ENCODE measurements around the gene CABCOCO1.
"Not testable (repeated sequence)": the region's sequence is repeated elsewhere in the genome, so short reads cannot be mapped to it uniquely, and the experiment has no call there.

CABCOCO1 gene

DNA sequence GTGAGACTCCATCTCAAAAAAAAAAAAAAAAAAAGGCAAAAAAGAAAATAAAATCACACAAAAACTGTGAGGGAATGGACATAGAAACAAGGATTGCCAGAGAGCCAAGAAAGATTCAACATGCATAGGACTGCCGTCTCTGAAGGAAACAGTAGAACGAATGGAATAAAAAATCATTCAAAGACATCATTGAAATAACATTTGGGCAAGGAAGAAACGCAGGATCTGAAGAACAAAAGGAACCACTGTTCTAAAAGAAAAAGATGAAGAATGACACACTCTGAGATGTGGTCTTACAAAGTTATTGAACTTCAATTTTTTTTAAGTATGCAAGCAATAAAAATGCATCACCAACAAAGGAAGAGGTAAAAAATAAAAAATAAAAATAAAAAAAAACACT is 57.2 kb downstream of the CABCOCO1 start:
- DNase-seq: no peak

DNA sequence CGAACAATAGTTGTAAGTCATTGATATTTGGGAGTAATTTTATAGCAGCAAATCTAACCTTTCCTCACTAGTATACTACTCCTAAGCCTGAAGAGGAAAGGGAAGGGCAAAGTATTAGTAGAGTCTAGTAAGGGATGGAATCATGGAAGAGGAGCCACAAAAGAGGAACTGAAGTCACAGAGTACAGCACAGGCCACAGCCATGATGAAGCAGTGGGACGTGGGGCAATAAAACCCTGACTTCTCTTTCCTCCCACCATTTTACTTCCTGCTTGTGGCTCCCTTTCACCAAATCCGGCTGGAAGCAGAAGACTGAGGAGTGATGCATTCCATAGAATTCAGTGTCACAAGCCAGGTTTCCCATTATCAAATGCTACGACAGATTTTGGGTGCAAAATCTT is 58.7 kb downstream of the CABCOCO1 start:
- peak; percentile 42 for DNase-seq

DNA sequence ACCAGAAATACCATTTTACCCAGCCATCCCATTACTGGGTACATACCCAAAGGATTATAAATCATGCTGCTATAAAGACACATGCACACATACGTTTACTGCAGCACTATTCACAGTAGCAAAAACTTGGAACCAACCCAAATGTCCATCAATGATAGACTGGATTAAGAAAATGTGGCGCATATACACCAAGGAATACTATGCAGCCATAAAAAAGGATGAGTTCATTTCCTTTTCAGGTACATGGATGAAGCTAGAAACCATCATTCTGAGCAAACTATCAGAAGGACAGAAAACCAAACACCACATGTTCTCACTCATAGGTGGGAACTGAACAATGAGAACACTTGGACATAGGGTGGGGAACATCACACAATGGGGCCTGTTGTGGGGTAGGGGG is 62.5 kb downstream of the CABCOCO1 start:
- DNase-seq: not testable (repeated sequence)

DNA sequence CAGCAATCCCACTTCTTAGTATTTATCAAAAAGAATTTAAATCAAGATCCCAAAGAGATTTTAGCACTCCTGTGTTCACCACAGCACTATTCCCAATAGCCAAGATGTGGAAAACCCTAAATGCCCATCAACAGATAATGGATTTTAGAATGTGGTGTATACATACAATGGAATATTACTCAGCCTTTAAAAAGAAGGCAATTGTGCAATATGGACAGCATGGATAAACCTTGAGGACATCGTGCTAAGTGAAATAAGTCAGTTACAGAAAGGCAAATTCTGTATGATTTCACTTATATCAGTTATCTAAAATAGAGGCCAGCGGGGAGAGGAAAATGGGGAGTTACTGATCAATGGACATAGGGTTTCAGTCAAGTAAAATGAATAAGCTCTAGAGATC is 66.9 kb downstream of the CABCOCO1 start:
- no peak for DNase-seq

DNA sequence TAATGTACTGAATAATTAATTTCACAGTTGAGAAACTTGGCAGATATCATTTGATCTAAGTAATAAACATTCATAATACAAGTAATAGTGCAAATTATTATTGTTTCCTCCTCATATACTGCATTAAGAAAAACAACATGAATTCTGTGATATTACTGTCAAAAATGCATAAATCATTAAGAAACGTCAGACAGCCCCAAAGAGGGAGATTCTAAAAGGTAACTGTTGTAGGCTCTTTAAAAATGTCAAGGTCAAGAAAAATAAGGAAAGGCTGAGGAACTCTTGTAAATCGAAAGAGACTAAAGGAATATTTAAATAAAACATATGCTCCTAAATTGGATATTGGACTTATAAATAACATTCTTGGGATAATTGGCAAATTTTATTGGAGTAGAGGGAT is 67.9 kb downstream of the CABCOCO1 start:
- DNase-seq: no peak

DNA sequence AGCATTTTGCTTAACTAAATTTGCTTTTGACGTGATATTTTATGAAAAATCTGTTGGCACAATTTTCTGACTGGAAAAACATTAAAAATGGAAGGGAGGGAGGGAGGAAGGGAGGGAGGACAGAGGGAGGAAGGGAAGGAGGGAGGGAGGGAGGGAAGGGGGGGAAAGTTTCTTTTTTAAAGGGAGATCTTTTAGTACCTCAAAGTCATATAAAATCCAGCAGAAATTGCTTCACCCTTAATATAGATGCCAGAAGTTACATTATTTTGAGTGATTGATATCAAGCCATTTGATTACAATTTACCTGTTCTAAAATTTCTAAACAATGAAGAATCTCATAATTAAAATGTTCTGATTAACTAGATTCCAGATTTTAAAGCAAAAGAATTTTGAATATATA is 68.9 kb downstream of the CABCOCO1 start:
- no peak for DNase-seq

DNA sequence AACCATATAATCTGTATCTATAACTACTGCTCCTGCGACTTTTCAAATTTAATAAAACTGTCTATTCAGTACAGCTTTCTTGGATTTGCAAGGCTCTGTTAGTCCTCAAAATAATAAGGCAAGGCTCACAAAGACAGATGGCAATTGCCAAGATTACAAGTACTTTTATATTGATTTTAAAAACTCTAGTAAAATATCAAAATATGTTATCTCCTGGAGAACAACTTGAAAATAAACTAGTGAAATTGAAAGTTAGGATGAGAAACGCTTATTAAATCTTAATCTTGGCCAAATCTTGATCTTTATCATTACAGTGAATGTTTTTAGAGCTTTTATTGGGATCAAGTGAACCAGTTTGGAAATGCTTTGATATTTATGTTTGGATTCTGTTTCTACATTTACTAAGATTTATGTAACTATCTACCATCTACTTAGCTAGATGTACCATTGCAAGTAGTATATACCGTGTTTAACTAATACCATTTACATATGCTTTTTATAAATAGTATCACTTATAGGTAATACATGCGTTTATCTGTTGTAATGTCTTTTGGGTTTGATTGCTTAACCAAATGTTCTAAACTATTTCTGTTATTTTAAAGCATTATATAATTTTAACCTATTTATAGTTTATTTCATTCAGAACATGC is 70.0 kb downstream of the CABCOCO1 start:
- DNase-seq: no peak

DNA sequence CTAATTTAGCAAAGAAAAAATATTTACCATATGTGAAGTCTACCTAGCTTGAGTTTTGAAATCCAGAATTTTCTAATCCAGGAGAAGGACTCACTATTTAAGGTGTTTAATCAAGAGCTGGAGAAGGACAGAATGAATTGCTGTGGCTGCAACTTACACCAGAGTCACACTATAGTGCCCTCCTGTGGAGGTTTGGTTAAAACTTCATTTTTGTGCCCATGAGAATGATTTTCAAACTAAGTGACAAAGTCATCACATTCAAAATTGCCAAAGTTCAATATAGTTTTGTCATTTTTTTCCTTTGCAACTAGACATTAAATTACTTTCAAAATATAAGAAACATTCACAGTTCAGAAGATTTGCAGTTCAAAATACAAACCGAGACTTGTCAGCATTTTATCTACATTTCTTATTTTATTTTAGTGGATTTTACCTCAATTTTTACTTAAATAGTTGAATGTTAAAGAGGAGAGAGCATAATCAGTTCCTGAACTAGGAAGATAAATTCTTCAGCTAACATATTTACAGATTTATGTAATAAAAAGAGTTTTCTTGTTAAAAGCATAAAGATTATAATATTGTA is 70.7 kb downstream of the CABCOCO1 start:
- peak; percentile 37 for DNase-seq

DNA sequence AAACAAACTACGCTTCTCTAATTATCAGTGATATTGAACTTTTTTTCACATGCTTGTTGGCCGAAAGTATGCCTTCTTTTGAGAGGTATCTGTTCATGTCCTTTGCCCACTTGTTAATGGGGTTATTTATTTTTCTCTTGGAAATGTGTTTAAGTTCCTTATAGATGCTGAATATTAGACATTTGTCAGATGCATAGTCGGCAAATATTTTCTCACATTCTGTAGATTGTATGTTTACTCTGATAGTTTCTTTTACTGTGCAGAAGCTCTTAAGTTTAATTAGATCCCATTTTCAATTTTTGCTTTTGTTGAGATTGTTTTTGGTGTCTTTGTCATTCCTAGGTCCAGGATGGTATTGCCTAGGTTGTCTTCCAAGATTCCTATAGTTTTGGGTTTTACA is 73.2 kb downstream of the CABCOCO1 start:
- DNase-seq: no peak

DNA sequence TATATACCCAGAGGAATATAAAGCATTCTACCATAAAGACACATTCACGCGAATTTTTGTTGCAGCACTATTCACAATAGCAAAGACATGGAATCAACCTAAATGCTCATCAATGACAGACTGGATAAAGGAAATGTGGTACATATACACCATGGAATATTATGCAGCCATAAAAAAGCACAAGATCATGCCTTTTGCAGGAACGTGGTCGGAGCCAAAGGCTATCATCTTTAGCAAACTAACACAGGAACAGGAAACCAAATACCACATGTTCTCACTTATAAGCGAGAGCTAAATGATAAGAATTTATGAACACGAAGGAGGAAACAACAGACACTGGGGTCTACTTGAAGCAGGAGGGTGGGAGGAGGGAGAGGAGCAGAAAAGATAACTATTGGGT is 74.7 kb downstream of the CABCOCO1 start:
- DNase-seq: not testable (repeated sequence)

DNA sequence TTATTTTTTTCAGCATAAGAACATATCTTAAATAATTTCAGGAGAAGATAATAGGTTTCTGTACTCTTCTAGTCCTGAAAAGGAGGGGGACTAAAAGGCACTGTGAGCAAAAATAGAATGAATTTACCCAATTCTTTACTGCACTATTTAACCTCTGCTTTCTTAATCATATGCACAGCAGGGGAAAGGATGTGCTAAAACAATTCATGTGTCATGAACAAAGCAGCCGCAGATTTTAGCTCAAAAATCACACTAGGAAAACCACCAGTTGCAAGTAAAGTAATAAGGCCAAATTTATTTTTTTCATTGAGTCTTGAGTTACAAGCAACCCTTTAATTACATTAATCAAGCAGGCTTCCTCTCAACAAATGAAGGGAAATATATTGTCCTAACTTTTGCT is 80.1 kb downstream of the CABCOCO1 start:
- DNase-seq: no peak

DNA sequence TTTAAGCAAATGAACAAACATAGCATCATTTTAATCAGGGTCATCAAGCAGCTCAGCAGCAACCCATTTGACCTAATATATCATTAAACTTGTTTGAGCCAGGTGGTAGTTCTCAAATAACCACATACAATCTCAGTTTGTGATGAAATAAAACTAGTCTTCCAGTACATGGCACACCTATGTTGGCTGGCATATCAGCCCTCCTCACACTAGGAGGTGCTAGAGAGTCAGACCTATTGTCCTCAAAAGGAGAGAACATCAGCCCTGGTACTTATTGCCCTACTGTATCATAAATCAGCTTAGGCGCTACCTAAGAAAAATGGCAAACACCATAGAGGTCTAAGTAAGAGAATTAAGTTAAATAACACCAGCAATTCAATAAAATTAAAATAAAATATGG is 81.7 kb downstream of the CABCOCO1 start:
- peak; percentile 23 for DNase-seq

DNA sequence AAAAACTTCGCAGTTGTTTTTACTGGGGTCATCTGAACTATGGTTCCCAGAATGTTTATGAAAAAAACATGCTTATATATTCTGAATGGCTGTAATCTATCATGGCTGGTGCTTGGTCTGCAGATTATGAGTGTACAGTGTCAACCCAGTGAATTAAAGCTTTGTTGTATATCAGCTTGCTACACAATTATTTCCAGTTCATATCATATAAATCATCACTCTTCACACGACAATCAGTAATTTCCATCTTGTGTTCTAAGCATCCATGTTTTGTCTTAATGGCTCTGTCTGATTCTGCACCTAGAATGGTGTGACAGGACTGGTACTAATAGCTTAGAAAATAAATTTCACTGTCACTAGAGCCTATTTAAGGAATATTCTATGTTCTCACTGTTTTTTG is 83.6 kb downstream of the CABCOCO1 start:
- no peak for DNase-seq

DNA sequence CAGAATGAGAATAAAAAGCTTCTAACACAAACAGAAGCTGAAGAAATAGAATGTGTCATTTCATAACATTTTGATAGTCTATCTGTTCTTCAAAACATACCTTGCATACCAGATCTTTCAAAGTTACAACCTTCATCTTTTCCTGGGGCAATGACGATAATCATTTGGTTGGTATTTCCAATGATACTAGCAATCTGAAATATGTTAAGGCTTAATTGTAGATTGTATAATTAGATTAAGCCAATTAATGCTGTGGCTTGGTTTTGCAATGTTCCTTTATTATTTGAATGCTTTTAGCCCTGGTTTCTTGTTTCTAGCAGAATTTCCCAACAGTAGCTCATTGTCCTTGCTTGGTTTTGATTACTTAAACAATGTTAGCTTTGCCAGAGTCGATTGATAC is 84.6 kb downstream of the CABCOCO1 start:
- no peak for DNase-seq

DNA sequence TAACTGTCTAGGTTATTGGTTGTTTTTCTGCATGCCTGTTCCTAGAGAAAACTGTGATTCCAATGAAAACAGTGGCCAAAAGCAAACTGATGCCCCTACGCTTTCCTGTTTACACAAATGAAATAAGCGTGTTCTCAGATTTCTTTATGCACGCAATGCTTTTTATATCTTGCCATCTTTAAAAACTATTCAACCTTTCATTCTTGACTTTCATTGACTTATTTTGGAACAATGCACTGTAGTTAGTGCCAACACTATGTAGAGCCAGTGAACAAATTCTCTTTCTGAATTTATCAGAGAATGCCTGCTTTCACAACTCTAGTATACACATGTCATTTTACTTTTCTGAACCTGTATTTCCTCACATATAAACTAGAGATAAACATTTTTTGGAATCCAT is 86.6 kb downstream of the CABCOCO1 start:
- no peak for DNase-seq

DNA sequence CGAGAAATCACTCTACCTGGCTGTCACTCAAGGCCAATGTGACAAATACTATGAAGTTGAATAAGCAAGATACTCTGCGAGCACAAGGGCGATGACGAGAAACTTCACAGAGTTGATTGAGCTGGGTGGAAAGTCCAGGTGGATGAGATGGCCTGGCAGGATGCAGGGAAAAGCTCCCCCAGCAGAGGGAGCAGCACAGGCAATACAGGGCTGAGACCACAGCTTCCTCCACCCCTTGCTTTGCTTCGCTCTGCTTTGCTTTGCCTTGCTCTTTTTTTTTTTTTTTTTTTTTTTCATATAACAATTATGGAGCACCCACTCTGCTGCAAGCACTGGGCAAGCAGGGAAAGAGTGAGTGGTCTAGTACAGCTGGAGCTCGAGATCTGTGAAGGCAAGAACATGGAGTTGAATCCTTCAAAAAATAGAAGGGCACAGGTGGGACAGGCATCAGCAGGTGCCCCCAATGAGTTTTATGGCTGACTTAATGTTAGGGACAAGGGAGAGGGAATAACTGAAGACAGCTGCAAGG is 88.3 kb downstream of the CABCOCO1 start:
- DNase-seq: peak; percentile 68

DNA sequence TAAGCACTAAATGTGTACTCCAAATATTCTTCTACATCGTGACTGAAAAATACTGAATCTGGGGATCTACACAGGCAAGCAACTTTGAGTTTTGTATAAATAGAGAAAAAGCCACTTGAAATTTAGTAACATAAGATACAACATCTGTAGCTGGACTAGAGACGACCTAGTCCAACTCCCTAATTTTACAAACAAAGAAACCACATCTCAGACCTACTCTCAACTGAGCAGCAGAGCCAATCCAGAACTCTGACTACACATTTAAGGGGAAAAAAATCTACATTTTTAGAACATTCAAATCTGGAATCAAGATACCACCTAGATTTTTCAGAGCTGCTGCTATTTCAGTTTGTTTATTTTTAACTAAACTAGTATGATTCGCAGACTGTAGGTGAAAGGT is 88.9 kb downstream of the CABCOCO1 start:
- no peak for DNase-seq

DNA sequence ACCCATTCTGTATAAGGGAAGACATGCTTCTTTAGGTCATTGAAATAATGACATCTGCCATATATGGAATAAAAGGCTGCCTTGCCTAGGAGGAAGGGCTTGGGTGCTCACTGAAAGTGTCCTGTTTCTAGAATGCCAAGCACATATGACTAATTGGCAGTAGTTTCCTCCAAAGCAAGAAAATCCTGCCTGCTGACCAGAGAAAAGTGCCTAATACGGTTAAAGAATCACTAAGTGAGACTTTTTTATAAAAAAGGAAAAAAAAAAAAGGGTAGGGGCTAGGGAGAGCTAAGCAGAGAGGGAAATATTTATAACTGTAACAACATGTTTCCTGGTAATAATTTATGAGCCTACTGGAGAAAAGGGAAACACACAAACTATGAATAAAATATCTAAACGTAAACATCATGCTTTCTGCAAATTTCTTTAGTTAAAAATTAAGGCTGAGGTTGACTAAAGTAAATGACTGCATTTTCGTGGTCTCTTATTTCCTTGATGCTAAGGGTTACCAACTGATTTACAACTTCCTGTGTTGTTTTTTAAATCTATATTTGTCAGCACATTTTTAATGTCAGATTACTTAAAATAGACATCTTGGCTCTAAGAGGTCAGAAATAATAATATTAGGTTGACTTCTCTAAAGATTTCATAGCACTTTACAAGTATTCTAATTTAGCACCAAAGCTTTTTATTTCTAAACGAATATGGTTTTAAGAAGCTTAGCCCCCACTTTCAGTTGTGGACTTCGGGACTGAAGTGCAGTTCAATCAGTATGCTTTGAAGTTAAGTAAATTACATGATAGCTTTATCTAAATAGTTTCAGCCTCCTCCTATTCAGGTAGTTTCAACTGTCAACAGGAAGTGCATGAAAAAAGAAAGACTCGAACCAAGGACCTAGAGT is 89.6 kb downstream of the CABCOCO1 start:
- DNase-seq: peak; percentile 42

DNA sequence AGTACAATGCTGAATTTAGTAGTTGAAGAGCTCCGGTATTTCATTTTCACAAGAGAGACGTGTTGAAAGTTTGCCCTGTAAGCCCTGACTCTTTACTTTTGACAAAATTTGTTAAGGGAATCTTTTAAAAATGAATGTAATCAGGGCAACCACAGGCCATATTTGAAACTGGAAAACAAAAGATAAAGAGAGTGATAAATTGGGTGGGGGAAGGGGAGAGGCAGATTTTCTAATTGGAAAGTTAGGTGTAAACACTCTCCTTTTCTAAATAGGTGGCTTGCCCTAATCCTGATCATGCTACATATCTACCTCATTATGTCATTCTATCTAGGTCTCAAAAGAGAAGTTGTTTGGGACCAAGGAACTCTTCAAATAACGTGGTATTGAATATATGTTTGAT is 90.7 kb downstream of the CABCOCO1 start:
- no peak for DNase-seq

DNA sequence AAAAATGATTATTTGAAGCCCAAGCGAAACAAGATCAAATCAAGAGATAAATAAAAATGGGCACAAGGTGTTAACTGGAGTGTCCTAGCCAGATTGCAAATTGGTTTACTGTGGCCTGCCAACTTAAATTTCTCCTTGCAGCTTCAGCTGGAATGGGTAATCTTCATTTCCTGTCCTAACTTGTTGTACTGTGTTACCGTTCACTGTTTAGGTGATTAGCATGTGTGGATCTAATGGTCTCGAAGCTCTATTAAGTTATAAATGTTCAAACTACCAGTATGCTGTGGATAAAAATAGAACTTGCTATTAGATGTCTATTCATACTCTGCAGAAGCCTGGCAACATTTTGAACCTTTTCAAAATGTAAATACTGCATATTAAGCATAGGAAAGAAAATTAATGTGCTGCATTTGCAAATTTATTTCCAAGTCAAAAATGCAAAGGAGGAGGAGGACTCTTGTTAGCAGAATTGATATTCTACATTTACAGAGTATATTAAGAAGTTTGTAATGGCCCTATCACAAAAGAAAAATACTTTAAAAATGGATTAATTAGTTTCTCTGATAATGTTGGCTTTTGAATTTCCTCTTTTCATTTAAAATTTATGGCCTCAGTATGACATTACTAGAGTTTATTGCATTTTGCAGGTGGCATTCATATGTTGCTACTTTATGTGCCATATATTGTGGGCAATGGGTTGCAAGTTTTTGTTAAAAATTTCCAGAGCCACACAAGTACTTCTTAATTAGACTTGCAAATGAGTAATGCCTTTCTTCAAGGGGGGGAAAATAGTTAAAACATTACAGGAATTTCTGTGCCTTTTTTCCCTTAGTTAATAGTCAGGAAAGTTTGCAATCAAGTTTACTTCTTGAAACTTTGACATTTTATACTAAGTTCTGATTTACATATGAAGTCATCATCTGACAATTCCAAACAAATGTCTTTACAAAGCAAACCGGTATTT is 92.1 kb downstream of the CABCOCO1 start:
- DNase-seq: peak; percentile 13

DNA sequence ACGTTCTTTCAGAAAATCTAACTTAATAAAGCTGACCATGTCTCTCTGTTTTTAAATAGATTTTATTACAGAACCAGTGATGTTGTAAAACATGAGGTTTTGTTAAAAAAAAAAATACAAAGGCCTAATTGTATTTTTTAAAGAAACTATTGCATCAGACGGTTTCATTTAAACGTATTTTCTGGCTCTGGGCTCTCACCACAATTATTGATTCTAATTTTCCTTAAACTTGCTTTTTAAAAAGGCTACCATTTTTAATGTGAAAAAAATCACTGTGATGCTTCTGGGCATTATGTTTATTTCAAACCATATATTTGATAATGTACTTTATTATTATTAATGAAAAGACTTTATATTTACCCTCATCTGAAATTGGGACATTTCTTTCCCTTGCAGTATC is 94.3 kb downstream of the CABCOCO1 start:
- no peak for DNase-seq

DNA sequence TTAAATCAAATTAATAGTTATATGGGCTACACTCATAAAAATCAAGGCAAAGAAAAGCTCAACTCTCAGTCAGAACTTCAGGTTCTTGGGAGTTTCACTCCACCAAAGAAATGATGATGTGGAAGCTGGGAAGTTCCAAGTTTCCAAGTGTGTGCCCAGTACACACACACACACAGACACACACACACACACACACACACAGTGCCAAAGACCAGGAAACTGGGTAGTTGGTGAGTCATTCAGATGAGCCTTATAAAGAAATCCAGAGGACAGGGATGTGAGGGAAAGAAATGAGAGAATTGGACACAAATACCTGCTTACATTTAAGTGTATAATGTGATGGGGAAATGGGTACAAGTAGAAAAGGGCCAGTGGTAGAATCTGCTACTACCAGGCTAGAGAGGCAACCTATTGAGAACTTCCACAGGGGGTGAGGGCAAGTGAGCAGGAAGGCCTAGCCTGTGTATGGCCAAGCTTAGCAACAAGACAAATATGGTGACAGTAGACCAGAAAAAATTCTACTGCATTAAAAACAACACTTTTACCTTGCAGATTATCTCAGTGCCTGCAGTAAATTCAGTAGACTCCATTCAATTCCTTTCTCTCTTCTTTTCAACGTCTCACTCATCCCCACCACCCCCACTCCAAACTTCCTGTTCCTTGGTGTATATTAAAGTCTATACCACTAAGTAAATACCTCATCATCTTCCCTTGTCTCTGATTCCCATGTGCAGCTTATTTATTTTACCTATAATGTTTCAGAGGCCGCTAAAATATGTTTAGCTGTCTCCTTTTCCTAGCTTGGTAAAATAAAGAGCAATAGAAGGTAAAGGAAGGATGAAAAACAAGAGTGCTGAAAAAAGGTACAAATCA is 95.0 kb downstream of the CABCOCO1 start:
- DNase-seq: peak; percentile 15

Data from inflammatory macrophage treated with lipopolysaccharide for 4 hours (primary cell).